HG03280 (cell line): ENCODE data around the gene SSR3.

Experiments used
- ATAC-seq: cut with Tn5 transposase; IDR thresholded peaks from one replicate; pipeline ENCODE4 v1.9.1; 2021; ENCODE audit warnings: mild to moderate bottlenecking, moderate library complexity; ENCODE audit not compliant: unreplicated experiment

SSR3 gene

GRCh38 chr3:156495816-156496215 is 59.1 kb downstream of the SSR3 start:
- no peak for ATAC-seq

- no peak for ATAC-seq
Observed at GRCh38 chr3:156493887-156494286, 61.0 kb downstream of the SSR3 start.

DNA sequence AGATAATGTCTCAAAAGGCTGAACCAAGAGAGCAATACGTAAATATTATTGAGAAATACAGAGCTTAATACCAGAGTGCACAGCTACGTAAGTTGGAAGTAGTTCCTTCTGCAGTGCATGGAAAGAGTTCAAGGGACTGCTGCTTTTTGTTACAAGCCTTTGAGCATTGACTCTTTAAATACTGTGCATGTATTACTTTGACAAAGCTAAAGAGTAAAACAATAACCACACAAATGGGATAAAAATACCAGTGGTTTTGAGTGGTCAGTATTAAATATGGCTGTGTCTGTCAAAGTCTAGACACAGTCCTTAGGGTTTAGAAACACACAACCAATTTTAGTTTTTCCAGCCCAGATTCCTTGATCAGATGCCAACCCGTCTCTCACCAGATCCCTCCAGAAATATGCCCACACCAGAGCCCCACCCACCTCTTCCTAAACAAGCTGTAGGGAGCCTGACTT is 62.1 kb downstream of the SSR3 start:
- ATAC-seq = no peak

GRCh38 chr3:156491192-156491591 is 63.7 kb downstream of the SSR3 start:
- no peak for ATAC-seq
